IMR-90 (cell line): ENCODE data around the gene DGKQ. TPM values are rescaled to one million over a fixed set of nuclear protein-coding genes. Genes with fewer than 3 reads are reported as not detected.

ENCODE experiments used
- ATAC-seq: fragments of 200-7000 bp; cut with Tn5 transposase; 2 replicates; pipeline ENCODE4 v1.9.1; 2020; ENCODE audit warnings: low read depth, mild to moderate bottlenecking, moderate library complexity
- BruUV-seq: library from RNA; stranded (reverse); fragments of 400-500 nt; replicated peaks from 2 replicates; lab custom pipeline; 2021; lab: Mats Ljungman, UMichigan
- CTCF ChIA-PET: fragments of 300-600 bp; formaldehyde crosslinking; extraction: SDS; loops from one replicate; lab custom pipeline; 2021; ENCODE audit warnings: antibody characterized with exemption; lab: Yijun Ruan, JAX
- POLR2A ChIA-PET: fragments of 300-600 bp; sonication (Branson Sonifier 250); formaldehyde crosslinking; loops from one replicate; lab custom pipeline; 2022; ENCODE audit warnings: antibody characterized with exemption; ENCODE audit not compliant: unreplicated experiment; lab: Charles Lee
- DNase-seq: peaks from one replicate; pipeline ENCODE4 v3.0.0; 2013
- H2AFZ ChIP-seq: replicated peaks from 2 replicates; pipeline ENCODE3; 2013; ENCODE audit warnings: low read length, mild to moderate bottlenecking; ENCODE audit not compliant: poor library complexity
- H2AK5ac ChIP-seq: 2 replicates; pipeline ENCODE4 v1.6.1; 2013; ENCODE audit warnings: low read depth, low read length, inconsistent platforms
- H2AK9ac ChIP-seq: replicated peaks from 2 replicates; pipeline ENCODE3; 2013; ENCODE audit warnings: mild to moderate bottlenecking, low read depth, low read length, moderate library complexity; ENCODE audit not compliant: poor library complexity
- H2BK120ac ChIP-seq: 2 replicates; pipeline ENCODE4 v1.6.1; 2013; ENCODE audit warnings: low read depth, low read length, inconsistent platforms
- H2BK15ac ChIP-seq: 3 replicates; pipeline ENCODE4 v1.6.1; 2013; ENCODE audit warnings: low read depth, low read length, inconsistent platforms
- H2BK20ac ChIP-seq: 2 replicates; pipeline ENCODE4 v1.6.1; 2013; ENCODE audit warnings: low read depth, mild to moderate bottlenecking, inconsistent platforms, low read length, moderate library complexity
- H2BK5ac ChIP-seq: 2 replicates; pipeline ENCODE4 v1.6.1; 2013; ENCODE audit warnings: mild to moderate bottlenecking, low read depth, low read length, inconsistent platforms; ENCODE audit not compliant: poor library complexity, severe bottlenecking
- H3K14ac ChIP-seq: replicated peaks from 2 replicates; pipeline ENCODE4 v1.6.1; 2013; ENCODE audit warnings: low read depth, low read length, inconsistent platforms
- H3K18ac ChIP-seq: 2 replicates; pipeline ENCODE4 v1.6.1; 2013; ENCODE audit warnings: low read depth, low read length, control low read depth
- H3K23ac ChIP-seq: 2 replicates; pipeline ENCODE4 v1.6.1; 2013; ENCODE audit warnings: low read depth, low read length, inconsistent platforms
- H3K27ac ChIP-seq: 2 replicates; pipeline ENCODE4 v1.5.1; 2013; ENCODE audit warnings: mild to moderate bottlenecking, control low read depth, low read length; ENCODE audit not compliant: insufficient read depth
- H3K27me3 ChIP-seq: 2 replicates; pipeline ENCODE4 v1.6.1; 2013; ENCODE audit warnings: low read length; ENCODE audit not compliant: control insufficient read depth, insufficient read depth
- H3K36me3 ChIP-seq: 2 replicates; pipeline ENCODE4 v1.6.1; 2013; ENCODE audit warnings: low read length, mixed read lengths; ENCODE audit not compliant: control insufficient read depth, insufficient read depth
- H3K4ac ChIP-seq: 2 replicates; pipeline ENCODE4 v1.6.1; 2013; ENCODE audit warnings: low read depth, low read length, inconsistent platforms
- H3K4me1 ChIP-seq: 2 replicates; pipeline ENCODE4 v1.6.1; 2013; ENCODE audit warnings: low read length, mixed read lengths; ENCODE audit not compliant: control insufficient read depth, insufficient read depth
- H3K4me2 ChIP-seq: 2 replicates; pipeline ENCODE4 v1.6.1; 2013; ENCODE audit warnings: low read depth, mild to moderate bottlenecking, control low read depth, low read length, moderate library complexity
- H3K4me3 ChIP-seq: 2 replicates; pipeline ENCODE4 v1.5.1; 2013; ENCODE audit warnings: low read depth, mild to moderate bottlenecking, control low read depth, low read length, moderate library complexity; ENCODE audit not compliant: insufficient read depth
- H3K56ac ChIP-seq: 2 replicates; pipeline ENCODE4 v1.6.1; 2013; ENCODE audit warnings: low read length, inconsistent platforms; ENCODE audit not compliant: insufficient read depth; ENCODE audit errors: extremely low read depth
- H3K79me1 ChIP-seq, 2 experiments: 2 replicates each; pipeline ENCODE4 v1.6.1; 2013; ENCODE audit warnings: low read length in 2 of 2, inconsistent platforms in 1 of 2, low read depth in 1 of 2
- H3K9ac ChIP-seq: 2 replicates; pipeline ENCODE4 v1.6.1; 2013; ENCODE audit warnings: low read depth, low read length, control low read depth
- H3K9me1 ChIP-seq: 2 replicates; pipeline ENCODE4 v1.6.1; 2013; ENCODE audit warnings: low read length, inconsistent platforms; ENCODE audit not compliant: insufficient read depth
- H3K9me3 ChIP-seq: 2 replicates; pipeline ENCODE4 v1.6.1; 2013; ENCODE audit warnings: low read length; ENCODE audit not compliant: control insufficient read depth, insufficient read depth
- H4K20me1 ChIP-seq: 2 replicates; pipeline ENCODE4 v1.6.1; 2013; ENCODE audit warnings: low read length, inconsistent platforms; ENCODE audit not compliant: insufficient read depth
- H4K5ac ChIP-seq: 2 replicates; pipeline ENCODE4 v1.6.1; 2013; ENCODE audit warnings: mild to moderate bottlenecking, low read depth, low read length, control low read depth
- H4K8ac ChIP-seq, 2 experiments: 2 replicates each; pipeline ENCODE4 v1.6.1; 2013; ENCODE audit warnings: low read depth in 2 of 2, low read length in 2 of 2, control low read depth in 1 of 2, inconsistent platforms in 1 of 2
- H4K91ac ChIP-seq: 2 replicates; pipeline ENCODE4 v1.6.1; 2013; ENCODE audit warnings: low read depth, low read length, inconsistent platforms; ENCODE audit not compliant: insufficient read depth
- CHD1 ChIP-seq: IDR thresholded peaks from 2 replicates; pipeline ENCODE4 v1.6.1; 2012; ENCODE audit warnings: low read depth, low read length, improper control_type of control experiment
- RCOR1 ChIP-seq: IDR thresholded peaks from 2 replicates; pipeline ENCODE4 v1.6.1; 2012; ENCODE audit warnings: mild to moderate bottlenecking, low read length, improper control_type of control experiment; ENCODE audit not compliant: insufficient replicate concordance
- SMC3 ChIP-seq: fragments of 150-350 bp; IDR thresholded peaks from 2 replicates; pipeline ENCODE4 v1.6.1; 2016; ENCODE audit warnings: low read depth, mild to moderate bottlenecking, antibody characterized with exemption, low read length, moderate library complexity
- WGBS, 2 experiments: methylation state at CpG; one replicate each; pipeline versions ENCODE4 v1.1.5 to v1.1.7; 2013; ENCODE audit warnings: missing lambda C conversion rate in 2 of 2; ENCODE audit not compliant: insufficient read length in 1 of 2; ENCODE audit errors: extremely low coverage in 2 of 2; 5-methylcytosine and 5-hydroxymethylcytosine counted together
- dilution Hi-C: fragments of 300-500 bp; cut with HindIII; formaldehyde crosslinking; loops from one replicate; pipeline ENCODE4 v1.14.3; 2018; ENCODE audit warnings: low sequenced_read_pairs; ENCODE audit not compliant: unreplicated experiment
- in situ Hi-C: fragments of 300-500 bp; cut with MboI; formaldehyde crosslinking; loops from 3 replicates; pipeline ENCODE4 v1.14.3; 2019; ENCODE audit warnings: low sequenced_read_pairs, inconsistent platforms, mixed read lengths
- intact Hi-C: fragments of 100-400 bp; cut with micrococcal nuclease; formaldehyde crosslinking; loops from 2 replicates; pipeline ENCODE4 v1.10.0; 2022
- polyA plus RNA-seq, 3 experiments: library from polyadenylated mRNA; depleted of rRNA; stranded (reverse); fragments of >200 nt; gene quantifications; 2 replicates each; pipeline ENCODE4 v1.2.3, GENCODE V29; 2012; ENCODE audit warnings: low replicate concordance in 1 of 3
- total RNA-seq: library from RNA; depleted of rRNA; stranded (reverse); fragments of >200 nt; gene quantifications from 2 replicates; pipeline ENCODE4 v1.2.3, GENCODE V29; 2012
- TF ChIP-seq, protein P1 (sequence below): conservative IDR thresholded peaks from 2 replicates; pipeline ENCODE4 v1.5.1; 2012; ENCODE audit warnings: mild to moderate bottlenecking, low read depth, low read length, improper control_type of control experiment

DGKQ gene
- total and polyA plus RNA-seq, 2 of the 4 experiments (the other 2 are of a cell fraction), result 4.3 to 15.6 TPM

DNA sequence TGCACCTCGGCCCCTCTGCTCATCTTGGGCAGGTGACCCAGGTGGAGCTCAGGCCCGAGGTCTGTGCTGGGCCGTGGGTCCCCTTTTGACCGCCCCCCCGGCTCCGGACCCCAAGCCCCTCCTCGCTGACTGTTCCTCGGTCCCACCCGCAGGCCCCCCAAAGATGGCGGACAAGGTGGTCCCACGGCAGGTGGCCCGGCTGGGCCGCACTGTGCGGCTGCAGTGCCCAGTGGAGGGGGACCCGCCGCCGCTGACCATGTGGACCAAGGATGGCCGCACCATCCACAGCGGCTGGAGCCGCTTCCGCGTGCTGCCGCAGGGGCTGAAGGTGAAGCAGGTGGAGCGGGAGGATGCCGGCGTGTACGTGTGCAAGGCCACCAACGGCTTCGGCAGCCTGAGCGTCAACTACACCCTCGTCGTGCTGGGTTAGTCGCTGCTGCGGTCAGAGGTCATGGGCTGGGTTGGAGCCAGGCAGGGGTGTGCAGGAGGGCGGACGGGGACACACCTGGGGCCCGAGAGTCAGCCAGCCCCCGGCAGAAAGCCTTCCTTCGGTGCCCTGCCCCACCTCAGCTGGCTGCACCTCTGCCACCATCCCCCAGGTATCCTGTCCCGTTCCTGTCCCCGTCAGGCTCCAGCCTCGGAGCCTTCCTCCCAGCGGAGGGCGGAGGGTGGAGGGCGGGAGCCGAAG lies 48.8 kb upstream of the DGKQ start:
- no peaks in the 10 kb centered on the region for H3K27me3 ChIP-seq
- H3K56ac ChIP-seq, result no peak overlapping the region
- no peak overlapping the region for H4K5ac ChIP-seq
- peaks cover 13% of the 10 kb centered on the region for H4K20me1 ChIP-seq
- intact Hi-C loops, result no loop called here
- no peak overlapping the region for H3K23ac ChIP-seq
- no peak overlapping the region for H3K14ac ChIP-seq
- H2BK120ac ChIP-seq, result no peak overlapping the region
- ChIA-PET CTCF (no interaction called here), POLR2A (no interaction called here)
- H4K91ac ChIP-seq, result no peak overlapping the region
- no TSS peak for BruUV-seq
- H2AK9ac ChIP-seq, result no peak overlapping the region
- ATAC-seq (no peak), DNase-seq (no peak)
- peaks cover 11% of the 10 kb centered on the region for H3K9me1 ChIP-seq
- H3K4me1 ChIP-seq, result peaks cover 2% of the 10 kb centered on the region; the same call in 1 of the 2 replicates
- TF ChIP-seq, protein P1, sequence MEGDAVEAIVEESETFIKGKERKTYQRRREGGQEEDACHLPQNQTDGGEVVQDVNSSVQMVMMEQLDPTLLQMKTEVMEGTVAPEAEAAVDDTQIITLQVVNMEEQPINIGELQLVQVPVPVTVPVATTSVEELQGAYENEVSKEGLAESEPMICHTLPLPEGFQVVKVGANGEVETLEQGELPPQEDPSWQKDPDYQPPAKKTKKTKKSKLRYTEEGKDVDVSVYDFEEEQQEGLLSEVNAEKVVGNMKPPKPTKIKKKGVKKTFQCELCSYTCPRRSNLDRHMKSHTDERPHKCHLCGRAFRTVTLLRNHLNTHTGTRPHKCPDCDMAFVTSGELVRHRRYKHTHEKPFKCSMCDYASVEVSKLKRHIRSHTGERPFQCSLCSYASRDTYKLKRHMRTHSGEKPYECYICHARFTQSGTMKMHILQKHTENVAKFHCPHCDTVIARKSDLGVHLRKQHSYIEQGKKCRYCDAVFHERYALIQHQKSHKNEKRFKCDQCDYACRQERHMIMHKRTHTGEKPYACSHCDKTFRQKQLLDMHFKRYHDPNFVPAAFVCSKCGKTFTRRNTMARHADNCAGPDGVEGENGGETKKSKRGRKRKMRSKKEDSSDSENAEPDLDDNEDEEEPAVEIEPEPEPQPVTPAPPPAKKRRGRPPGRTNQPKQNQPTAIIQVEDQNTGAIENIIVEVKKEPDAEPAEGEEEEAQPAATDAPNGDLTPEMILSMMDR, result no peak
- TF ChIP-seq CHD1, result no peak
- no peak for TF ChIP-seq SMC3
- no peak for TF ChIP-seq RCOR1
- no peak overlapping the region for H3K27ac ChIP-seq
- no peaks in the 10 kb centered on the region for H3K9me3 ChIP-seq
- H3K4me2 ChIP-seq, result no peak overlapping the region
- in situ Hi-C loops, result no loop called here
- no peak overlapping the region for H2AFZ ChIP-seq
- H4K8ac ChIP-seq, result no peak overlapping the region
- no peak overlapping the region for H2BK15ac ChIP-seq
- H3K4ac ChIP-seq, result no peak overlapping the region
- 93% methylated on average over 37 of the region's 46 CpGs; no CpG with 5 or more reads in 1 of the 2 experiments for WGBS, 2 experiments
- no peak overlapping the region for H3K18ac ChIP-seq
- no peak overlapping the region for H3K4me3 ChIP-seq
- no peak overlapping the region for H2AK5ac ChIP-seq
- no peak overlapping the region for H3K9ac ChIP-seq
- no peak overlapping the region for H2BK5ac ChIP-seq
- H3K79me1 ChIP-seq, result peaks cover 0 to 4% of the 10 kb centered on the region in 2 experiments; a peak in 1 of 4 replicates
- dilution Hi-C loops, result no loop called here
- no peak overlapping the region for H2BK20ac ChIP-seq
- peaks cover 23% of the 10 kb centered on the region for H3K36me3 ChIP-seq
